ENCODE results near the gene MOK.
A peak's percentile ranks its signal among the peaks of the same experiment; 100 is the strongest.
"Not testable (repeated sequence)": the region's sequence is repeated elsewhere in the genome, so short reads cannot be mapped to it uniquely, and the experiment has no call there.

The MOK gene

DNA sequence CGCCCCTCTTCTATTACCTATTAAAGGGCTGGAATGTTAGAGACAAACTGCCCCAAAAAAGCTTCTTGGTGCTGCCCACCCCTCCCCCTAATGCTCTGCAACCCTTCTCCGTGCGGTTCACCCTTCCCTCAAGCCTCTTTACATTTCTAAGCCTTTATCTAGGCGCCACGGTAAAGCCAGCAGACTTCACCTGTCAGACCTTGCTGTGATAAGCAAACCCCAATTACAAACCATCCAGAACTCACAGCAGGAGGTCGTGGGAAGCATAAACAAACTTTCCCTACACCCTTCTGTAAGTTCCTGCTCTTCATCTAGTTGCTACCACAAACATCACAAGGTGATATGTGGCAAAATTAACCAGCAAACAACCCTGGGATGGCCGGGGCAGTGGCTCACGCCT lies 56.8 kb downstream of the MOK start:
- no peak for DNase-seq (ENCODE audit: low spot score)

- no peak for DNase-seq (ENCODE audit: low spot score)
These were observed 58.9 kb downstream of the MOK start for GRCh38 chr14:102246071-102246470.

- not testable (repeated sequence) for DNase-seq (ENCODE audit: low spot score)
These were observed 61.2 kb downstream of the MOK start for GRCh38 chr14:102243795-102244194.

DNA sequence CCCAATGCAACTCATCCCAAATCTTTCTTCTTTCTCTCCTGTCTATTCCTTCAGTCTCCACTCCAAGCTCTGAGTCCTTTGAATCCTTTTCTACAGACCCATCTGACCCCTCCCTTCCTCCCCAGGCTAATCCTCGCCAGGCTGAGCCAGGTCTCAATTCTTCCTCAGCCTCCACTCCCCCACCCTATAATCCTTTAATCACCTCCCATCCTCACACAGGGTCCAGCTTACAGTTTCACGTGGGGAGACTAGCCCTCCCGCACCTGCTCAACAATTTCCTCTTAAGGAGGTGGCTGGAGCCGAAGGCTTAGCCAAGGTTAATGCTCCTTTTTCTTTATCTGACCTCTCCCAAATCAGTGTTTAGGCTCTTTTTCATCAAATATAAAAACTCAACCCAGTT lies 63.8 kb downstream of the MOK start:
- no peak for DNase-seq (ENCODE audit: low spot score)

- DNase-seq (ENCODE audit: low spot score): not testable (repeated sequence)
These were observed 64.5 kb downstream of the MOK start for GRCh38 chr14:102240481-102240880.

DNA sequence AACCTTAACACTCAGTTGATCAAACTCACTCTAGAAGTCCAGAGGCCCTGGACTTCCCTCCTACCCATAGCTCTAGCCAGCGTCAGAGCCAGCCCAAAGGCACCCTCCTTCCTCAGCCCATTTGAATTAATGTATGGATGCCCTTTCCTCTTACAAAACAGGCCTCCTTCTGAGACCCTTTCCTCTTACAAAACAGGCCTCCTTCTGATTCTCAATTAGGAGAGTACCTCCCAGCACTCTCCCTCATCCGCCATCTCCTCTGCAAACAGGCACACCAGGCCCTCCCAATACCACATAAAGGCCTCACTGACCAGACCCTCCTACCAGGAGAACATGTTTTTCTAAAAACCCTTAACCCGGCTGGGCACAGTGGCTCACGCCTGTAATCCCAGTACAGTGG lies 65.7 kb downstream of the MOK start:
- no peak for DNase-seq (ENCODE audit: low spot score)

DNA sequence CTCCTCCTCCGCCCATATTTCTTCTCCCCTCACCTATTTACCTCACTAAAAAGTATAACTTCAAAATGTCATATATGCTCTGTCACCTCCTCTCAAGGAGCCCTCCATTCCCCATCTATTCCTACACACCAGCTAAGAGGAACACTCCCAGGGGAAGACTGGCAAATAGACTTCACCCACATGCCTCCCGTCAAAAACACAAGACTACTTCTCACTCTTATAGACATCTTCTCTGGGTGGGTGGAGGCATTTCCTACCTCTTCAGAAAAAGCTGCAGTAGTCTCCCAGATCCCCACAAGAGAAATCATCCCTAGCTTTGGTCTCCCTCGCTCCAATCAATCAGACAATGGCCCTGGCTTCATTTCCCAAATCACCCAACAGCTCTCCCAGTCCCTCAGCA lies 66.2 kb downstream of the MOK start:
- no peak for DNase-seq (ENCODE audit: low spot score)

- DNase-seq (ENCODE audit: low spot score): no peak
These were observed 66.8 kb downstream of the MOK start for GRCh38 chr14:102238131-102238530.

GRCh38 chr14:102236026-102236425 lies 68.9 kb downstream of the MOK start:
- DNase-seq (ENCODE audit: low spot score): no peak

DNA sequence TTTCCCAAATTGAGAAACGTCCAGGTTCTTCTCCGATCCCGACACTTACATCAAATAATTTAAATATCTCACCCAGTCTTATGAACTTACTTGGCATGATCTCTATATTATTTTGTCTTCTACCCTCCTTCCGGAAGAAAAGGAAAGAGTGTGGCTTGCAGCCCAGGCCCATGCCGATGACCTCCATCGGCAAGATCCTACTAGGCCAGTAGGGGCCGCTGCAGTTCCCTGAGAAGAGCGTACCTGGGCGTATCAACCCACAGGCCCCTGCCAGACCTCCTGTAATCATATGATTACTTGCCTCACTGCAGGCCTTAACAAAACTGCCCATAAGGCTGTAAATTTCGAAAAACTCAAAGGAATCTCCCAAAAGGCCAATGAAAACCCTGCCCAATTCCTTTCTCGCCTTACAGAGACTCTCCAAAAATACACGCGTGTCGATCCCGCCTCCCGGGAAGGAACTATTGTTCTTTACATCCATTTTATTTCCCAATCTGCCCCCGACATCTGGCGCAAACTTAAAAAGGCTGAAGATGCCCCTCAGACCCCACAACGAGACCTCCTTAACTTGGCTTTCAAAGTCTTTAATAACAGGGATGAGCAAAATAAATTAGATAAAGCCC lies 69.6 kb downstream of the MOK start:
- DNase-seq (ENCODE audit: low spot score): peak; percentile 81

- peak; percentile 13 for DNase-seq (ENCODE audit: low spot score)
These were observed 70.4 kb downstream of the MOK start for GRCh38 chr14:102234331-102235264.

DNA sequence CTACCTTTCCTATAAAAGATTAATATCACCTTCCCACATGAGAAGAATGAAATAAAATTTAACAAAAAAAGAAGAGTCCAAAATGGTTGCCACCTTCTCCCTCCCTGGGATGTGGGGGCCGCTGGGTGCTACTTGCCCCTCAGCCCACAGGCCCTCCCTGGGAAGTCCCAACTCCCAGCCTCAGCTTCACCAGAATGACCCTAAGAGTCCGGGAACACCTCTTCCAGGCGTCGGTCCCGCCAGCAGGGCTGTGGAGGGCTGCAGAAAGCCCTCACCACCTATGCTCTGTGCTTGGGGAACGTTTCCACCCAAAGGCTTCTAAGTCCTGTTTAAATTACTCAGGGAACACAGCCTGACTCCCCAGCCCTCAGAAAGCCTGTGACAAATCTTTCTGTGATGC lies 71.9 kb downstream of the MOK start:
- no peak for DNase-seq (ENCODE audit: low spot score)

DNA sequence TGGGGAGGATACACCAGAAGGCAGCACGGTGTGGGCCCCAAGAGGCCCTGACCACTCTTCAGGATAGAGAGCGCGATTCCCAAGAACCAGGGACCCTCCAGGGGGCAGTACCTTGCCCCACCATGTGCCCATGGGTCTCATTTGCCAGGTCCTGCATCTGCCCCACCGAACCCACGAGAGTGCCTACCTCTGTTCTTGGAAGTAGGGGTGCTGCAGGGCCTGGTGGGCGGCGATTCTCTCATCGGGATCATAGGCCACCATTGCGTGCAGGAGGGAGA lies 72.7 kb downstream of the MOK start:
- no peak for DNase-seq (ENCODE audit: low spot score)

DNA sequence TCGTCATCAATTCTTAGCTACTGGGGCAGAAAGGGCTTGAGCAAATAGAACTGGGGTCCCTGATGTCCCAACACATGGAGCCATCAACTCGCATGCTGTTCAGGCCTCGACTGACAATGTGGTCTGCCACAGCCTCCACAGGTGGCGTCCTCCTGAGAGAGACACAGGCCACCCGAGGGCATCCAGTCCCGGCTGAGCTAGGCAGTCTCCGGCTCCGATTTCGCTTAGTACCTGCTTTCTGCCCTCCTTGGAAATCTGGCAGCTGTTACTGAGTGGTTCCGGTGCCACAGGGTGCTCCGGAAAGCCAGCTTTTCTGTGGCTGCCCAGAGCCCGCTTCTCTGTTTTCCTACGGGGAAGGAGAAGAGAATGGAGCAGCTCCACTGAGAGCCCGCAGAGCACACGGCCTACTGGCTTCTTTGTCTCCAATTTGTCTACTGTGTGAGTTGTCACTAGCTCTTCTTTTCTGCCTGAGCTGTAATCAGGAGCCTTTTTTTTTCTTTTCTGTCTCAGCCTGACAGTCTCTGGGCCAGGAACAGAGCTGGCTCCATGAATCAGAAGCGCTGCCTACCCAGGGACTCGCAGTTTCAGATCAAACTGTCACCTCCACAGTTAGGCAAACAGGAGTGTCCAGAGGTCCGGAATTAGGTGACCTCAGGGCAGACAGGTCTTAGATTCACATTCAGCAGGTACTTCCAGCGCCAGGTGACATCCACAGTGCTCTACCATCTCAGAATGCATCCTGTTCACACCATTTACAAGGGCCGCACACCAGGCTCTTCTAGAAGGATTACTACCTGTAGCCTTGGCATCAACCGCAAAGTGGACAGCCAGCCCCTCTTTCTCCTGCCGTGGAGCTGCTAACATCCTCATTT lies 73.3 kb downstream of the MOK start:
- no peak for DNase-seq (ENCODE audit: low spot score)

DNA sequence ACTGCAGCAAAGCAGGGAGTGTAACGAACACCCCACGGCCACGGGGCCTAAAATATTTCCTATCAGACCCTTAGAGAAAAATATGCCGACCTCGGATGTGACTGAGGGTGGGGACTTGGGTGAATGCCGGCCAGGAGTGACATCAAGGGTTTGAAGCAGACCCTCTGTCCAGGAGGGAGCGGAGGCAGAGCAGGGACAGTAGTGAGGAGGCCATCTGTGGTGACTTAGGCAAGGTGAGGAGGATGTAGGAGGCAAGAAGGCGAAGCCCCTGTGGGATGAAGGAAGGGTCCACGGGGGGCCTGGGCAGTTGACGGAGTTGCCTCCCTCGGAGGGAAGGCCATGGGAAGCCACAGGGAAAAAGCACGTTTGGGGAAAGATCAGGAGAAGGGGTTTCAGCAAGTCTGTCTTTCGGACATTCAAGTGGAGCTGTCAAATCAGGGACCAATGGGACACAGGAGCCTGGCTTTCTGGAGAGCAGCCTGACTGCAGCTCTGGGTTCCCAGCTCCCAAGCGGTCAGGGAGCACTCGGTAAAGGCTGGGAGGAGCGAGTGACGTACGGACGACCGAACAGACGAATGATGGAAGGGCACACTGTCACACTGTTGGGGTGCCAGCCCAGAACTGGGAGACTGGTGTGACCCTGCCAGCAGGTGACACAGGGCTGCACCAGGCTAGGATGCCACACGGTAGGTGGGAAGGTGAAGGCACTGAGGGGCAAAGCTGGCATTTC lies 74.3 kb downstream of the MOK start:
- DNase-seq (ENCODE audit: low spot score): no peak

DNA sequence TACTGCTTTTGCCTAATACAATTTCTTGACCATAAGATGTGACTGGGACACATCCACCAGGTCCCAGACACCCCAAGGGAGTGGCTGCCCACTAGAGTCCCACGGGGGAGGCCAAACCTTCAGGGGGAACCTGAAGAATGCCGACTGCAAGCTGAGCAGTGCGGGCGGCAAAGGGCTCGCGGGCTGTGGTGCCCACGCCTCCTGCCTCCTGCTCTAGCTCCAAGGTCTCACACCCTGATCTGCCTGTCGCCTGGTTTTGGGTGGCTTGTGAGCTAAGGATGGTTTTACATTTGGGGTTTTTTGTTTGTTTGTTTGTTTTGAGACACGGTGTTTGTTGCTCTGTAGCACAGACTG lies 75.2 kb downstream of the MOK start:
- DNase-seq (ENCODE audit: low spot score): no peak

DNA sequence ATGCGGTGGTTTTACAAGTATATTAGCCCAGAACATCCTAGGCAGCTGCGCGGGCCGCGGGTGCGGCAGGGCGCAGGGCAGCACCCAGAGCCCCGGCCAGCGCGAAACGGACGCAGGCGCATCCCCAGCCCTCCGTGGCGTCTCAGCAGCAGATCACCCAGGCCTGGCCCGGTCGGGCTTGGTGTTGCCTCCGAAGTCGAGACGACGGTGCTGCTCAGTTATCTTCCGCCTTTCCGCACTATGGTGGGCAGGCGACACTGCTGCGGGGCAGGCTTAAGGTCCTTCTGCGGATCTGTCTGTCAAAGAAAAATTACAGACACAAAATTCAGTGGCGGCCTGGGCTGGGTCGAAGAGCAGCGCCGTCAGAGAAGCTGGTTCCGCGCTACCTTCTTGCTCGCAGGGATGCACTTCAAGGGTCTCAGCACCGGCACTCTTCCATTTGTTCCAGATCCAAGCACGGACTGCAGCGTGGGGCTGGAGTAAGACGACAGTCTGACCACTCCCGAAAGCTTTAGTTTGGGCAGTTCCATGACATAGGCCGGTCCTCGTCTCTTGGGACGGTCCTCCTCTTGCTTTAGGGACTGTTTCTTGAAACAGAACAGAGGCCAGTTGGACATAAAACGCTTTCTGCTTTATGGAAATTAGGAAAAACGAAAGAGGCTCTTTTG lies 75.8 kb downstream of the MOK start:
- DNase-seq (ENCODE audit: low spot score): no peak

DNA sequence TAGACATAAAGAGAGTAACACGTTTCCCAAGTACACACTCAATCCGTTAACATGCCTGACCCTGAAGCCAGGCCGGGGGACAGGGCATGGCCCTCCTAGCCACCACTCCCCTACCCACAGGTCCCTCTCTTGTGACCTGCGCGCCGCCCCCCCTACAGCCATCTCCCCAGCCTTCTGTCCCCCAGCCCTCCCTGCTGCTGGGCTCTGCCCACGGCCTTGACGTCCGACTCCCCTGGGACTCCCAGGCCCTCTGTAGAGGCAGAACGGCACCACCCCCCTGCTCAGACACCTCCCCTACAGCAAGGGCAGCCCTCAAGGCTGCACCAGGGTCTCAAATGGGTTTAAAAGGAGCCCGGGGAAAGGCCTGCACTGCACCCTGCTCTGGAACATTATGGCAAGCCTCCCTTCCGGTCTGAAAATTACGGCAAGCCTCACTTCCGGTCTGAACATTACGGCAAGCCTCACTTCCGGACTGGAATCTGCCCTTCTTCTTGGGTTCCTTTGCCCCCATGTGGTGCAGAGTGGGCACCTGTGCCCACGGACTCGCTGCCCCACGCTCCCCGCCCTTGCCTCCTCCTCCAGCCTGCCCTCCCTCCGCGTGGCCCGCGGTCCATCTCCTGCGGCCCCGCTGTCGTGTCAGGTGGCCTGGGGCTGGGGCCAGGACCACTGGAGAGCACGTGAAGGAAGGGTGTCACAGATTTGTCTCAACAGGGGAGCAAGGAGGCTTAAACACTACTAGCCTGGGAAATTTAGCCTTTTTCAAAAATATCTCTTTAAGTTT lies 77.6 kb downstream of the MOK start:
- no peak for DNase-seq (ENCODE audit: low spot score)

- no peak for DNase-seq (ENCODE audit: low spot score)
These were observed 78.4 kb downstream of the MOK start for GRCh38 chr14:102226356-102227125.

- DNase-seq (ENCODE audit: low spot score): no peak
These were observed 79.0 kb downstream of the MOK start for GRCh38 chr14:102225936-102226335.

Data from hematopoietic multipotent progenitor cell treated with erythropoietin and hydrocortisone succinate and interleukin-3 and kit ligand, for 15 days (in vitro differentiated cells).